Femur (tissue), 1 donor: ENCODE results near the gene EML4.
"Not testable (repeated sequence)": the region's sequence is repeated elsewhere in the genome, so short reads cannot be mapped to it uniquely, and the experiment has no call there.

Experiments used
- DNase-seq: peaks from one replicate; pipeline ENCODE4 v3.0.0-alpha.2; 2017

The EML4 gene

DNA sequence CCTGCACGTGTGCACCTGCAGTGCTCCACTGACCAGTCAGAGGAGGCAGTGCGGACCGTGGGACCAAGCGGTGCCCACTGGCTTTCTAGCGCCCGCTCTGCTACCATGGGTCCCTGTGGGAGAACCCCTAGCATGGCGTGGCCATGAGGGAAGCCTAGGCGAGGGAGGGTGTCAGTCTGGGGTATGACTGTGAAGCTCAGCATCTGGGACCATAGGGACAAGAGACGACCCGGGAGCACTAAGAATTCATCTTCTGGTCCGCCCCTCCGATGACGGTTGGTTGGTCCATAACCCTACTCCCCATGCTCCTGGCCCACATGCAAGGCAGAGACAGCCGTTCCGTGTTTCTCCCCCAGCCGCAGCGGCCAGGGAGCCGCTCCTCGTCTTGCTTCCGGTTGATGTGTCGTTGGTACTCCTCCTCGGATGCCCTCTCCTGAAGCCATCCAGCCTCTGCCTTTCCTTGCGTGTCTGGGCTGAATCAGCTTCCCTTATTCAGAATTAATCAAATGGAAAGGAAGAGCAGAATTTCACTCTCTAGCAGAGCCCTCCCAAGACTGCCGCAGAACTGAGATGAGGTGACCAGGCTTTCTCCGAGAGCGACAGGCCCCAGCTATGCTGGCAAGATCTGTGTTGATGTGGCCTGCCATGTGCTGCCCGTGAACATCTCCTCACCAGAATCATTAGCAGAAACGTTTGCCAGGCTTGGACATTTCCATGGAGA is 168.9 kb downstream of the EML4 start:
- no peak for DNase-seq

DNA sequence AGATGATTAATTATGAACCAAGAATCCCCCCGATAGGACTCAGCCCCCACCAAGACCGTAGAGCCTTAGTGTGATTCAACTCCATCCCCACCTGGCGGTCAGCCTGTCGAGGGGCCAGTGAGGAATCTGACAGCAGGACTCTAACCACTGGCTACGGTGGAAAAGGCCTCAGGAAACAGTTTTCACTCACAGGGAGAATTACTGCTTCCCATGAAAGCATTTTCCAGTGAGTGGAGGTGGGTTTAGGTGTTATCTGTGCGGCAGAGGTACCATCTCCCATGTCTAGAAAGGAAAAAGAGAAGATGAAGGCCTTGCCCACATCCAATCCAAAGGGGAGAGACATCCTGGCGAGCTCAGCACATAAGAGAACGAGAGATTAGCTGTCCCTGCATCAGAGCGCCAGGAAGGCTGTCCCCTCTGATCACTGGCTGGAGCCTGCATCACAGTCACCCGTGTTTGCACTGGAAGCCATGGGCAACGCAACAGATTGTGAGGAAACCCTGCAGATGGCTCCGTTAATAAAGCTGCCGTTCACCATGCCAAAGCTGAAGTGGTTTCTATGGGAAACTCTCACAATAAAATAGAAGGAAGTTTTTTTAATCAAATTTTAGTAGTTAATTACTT is 169.5 kb downstream of the EML4 start:
- no peak for DNase-seq

- DNase-seq: no peak
Observed at GRCh38 chr2:42339191-42339912, 170.2 kb downstream of the EML4 start.

- no peak for DNase-seq
Observed at GRCh38 chr2:42340045-42340937, 171.1 kb downstream of the EML4 start.

GRCh38 chr2:42340938-42341636 is 171.9 kb downstream of the EML4 start:
- DNase-seq: no peak

GRCh38 chr2:42342061-42342794 is 173.1 kb downstream of the EML4 start:
- DNase-seq: no peak

DNA sequence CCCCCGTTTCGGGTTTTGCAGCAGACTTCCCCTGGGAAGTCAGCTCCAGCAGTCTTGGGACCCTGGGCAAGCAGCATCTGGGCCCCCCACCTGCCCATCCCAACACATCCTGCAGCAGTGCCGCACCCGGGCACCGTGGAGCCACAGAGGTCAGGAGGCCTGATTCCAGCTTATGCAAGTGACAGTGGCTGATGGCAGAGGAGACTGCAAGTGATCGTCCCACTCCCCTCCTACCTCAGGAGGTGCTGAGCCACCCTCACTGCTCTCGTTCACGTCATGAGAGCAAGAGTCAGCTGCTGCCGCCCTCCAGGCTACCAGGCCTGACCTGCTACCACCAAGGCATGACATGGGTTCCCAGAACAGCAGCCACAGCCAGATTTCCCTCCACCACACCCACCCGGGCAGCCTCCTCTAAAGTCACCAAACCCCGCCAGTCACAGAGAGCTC is 173.7 kb downstream of the EML4 start:
- no peak for DNase-seq

GRCh38 chr2:42345986-42346385 is 176.8 kb downstream of the EML4 start:
- DNase-seq: no peak

DNA sequence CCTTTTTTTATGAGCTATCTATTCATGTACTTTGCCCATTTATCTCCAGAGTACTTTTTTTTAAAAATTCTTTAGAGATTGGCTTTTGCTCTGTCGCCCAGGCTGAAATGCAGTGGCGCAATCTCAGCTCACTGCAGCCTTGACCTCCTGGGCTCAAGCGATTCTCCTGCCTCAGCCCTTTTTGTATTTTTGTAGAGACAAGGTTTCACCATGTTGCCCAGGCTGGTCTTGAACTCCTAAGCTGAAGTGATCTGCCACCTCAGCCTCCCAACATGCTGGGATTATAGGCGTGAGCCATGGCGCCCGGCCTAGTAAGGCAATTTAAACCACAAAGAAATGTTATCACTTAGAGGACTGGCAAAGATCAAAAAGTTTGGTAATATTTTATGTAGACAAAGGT is 177.7 kb downstream of the EML4 start:
- DNase-seq: not testable (repeated sequence)

- not testable (repeated sequence) for DNase-seq
Observed at GRCh38 chr2:42347518-42347917, 178.4 kb downstream of the EML4 start.

- no peak for DNase-seq
Observed at GRCh38 chr2:42348113-42348805, 179.1 kb downstream of the EML4 start.

GRCh38 chr2:42350434-42351063 is 181.4 kb downstream of the EML4 start:
- no peak for DNase-seq

GRCh38 chr2:42351864-42352263 is 182.7 kb downstream of the EML4 start:
- DNase-seq: no peak

GRCh38 chr2:42353792-42354429 is 184.8 kb downstream of the EML4 start:
- no peak for DNase-seq

DNA sequence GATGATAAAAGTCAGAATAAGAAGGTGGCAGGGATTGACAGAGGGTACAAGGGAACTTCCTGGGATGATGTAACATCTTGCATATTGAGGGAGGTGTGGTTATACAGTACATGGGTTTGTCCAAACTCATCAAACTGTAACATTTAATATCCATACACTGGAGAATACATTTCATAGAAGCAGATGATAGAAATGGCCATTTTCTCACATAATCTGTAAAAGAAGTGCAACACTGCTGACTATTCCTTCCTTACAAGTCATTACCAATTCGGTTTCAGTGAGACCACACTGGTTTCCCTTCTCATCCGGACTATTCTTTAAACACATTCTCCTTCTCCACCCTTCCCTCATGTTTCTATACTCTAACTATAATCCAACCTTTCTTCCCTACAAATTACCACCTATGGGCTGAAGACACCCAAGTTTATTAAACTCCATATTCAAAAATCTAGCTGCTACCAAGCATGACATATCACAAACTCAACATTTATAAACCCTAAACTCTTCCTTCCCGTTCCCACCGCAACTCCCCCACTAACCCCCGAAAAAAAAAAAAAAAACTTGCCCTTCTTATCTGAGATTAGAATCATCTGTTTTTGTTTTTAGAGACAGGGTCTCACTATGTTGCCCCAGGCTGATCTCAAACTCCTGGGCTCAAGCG is 190.3 kb downstream of the EML4 start:
- no peak for DNase-seq

DNA sequence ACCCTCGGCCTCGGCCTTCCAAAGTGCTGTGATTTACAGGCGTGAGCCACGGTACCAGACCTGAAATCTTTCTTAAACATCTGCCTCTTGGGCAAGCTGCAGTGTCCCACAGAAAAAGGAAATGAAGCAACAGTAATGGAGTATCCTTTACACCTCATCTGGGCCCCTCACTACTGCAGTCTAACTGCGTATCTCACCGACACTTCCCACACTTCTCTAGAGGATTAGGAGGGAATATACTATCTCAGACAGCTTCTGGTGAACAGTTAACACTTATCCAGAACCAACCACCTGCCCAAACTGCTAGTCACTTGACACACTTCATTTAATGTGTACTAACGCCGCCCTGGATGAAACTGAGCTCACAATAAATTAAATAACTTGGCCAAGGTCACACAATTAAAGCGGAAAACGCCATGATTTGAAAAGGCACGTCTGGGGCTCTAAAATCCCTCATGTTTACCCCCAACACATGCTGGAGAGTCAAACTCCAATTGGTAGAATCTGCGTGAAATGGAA is 190.9 kb downstream of the EML4 start:
- DNase-seq: no peak

DNA sequence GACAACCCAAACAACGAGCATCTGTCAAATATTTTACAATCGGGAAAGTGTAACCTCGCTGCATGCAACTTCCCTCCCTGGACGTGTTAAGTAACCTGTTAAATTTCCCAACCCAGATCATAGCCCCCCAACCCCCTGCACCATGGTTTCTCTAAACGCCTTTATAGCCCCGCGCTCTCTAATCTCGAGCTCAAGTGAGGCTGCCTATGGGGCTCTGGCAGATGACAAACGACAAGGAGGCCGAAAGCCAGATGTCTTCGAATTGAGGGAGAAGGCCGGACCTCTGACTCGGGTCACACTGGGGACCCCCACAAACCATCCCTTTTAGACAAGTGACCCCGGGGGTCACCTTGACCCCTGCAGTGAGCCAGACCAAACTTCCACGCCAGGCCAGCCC is 191.3 kb downstream of the EML4 start:
- DNase-seq: no peak

- peak; percentile 98 for DNase-seq
Observed at GRCh38 chr2:42360890-42361727, 192.0 kb downstream of the EML4 start, which contains the start of gene COX7A2L. Gene COX7A2L (minus strand): TSS chr2:42361217. CDS start chr2:42361161, 56 bp downstream.
